HG03039 (cell line): ENCODE measurements around the gene CABLES1.
"Not testable (repeated sequence)": the region's sequence is repeated elsewhere in the genome, so short reads cannot be mapped to it uniquely, and the experiment has no call there.

Source experiments
- ATAC-seq: cut with Tn5 transposase; IDR thresholded peaks from one replicate; pipeline ENCODE4 v1.9.1; 2021; ENCODE audit warnings: mild to moderate bottlenecking, moderate library complexity; ENCODE audit not compliant: unreplicated experiment

Gene CABLES1

DNA sequence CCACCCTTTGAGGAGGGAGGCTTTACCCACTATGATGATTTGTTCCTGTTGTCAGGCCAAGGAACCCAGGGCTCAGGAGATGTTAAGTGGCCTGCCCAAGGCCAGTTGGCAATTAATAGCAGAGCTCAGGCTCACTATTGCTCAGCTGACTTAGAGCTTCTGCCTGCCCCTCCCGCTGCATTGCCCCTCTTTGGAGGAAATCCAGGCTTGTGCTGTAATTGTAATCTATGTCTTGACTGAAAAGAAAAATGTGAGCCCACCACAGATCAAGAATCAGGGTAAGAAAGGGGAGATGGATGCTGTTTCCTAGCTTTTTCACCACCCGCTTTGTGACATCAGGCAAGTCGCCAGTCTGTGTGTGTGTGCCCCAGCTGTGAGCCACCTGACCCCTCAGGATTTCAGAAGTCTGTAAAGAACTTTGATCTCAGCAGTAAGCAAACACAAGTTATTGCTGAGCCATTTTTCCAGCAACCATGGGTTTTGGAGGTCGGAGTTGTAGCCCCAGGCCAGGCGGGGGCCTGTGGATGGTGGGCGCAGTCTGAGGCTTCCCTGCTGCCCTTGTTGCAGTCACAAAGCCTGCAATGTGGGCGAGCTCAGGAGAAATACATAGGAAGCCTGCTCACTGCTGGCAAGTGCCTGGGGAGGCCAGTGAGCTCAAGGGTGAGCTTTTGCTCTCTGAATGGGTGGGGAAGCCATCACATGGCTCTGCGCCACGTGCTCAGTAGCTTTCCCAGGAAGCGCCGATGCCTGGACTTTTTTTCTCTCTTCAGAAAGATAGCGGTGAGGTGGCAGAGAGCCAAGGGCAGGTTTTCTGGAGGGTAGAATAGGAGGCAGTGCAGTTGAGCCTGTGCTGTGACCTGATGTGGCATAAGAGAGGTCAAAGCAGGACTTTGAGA lies 6.1 kb downstream of the CABLES1 start:
- no peak for ATAC-seq

- no peak for ATAC-seq
These were observed 7.1 kb downstream of the CABLES1 start for GRCh38 chr18:23142251-23142929.

GRCh38 chr18:23143016-23143814 lies 7.9 kb downstream of the CABLES1 start:
- no peak for ATAC-seq

- no peak for ATAC-seq
These were observed 8.6 kb downstream of the CABLES1 start for GRCh38 chr18:23143815-23144261.

DNA sequence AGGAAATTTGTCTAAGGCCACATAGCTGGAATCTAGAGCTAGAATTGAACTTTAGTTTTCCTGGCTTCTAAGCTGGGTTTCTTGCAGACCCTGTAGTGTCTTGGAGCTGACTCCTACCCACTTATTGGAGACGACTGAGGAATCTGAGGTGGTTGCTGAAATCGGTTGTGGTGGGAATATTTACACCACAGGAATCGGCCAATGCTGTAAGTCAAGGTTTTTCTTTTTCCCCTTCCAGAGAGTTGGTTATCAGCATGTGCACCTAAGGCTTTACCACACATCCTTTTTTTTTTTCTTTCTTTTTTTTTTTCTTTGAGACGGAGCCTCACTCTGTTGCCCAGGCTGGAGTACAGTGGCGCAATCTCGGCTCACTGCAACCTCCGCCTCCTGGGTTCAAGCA lies 9.4 kb downstream of the CABLES1 start:
- no peak for ATAC-seq

- no peak for ATAC-seq
These were observed 10.3 kb downstream of the CABLES1 start for GRCh38 chr18:23145621-23146020.

DNA sequence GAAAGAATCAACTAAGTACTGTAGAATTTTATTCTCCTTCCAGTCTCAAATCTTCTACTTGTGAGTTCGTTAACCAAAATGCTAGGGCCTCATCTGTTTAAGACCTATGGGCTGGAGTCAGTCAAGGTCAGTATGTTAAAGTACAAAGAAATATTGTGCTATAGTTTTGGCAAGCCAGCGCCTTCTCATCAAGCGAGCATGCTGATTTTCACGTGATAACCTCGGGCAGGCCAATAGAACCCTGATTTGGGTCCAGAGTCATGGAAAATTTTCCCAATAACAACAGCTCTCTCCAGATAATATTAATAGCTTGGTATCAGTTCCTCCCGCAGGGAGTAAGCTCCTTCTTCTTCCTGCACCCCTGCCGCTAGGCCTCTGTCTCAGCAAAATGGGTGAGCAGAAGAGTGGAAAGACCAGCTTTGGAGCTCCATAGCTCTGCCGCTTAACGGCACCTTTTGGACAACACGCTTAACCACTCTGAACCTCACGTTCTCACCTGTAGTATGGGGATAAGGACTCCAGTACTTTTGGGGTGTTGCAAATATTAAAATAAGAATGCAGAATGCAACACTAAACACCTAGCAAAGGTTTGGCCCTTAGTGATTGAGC lies 11.7 kb downstream of the CABLES1 start:
- ATAC-seq = no peak

DNA sequence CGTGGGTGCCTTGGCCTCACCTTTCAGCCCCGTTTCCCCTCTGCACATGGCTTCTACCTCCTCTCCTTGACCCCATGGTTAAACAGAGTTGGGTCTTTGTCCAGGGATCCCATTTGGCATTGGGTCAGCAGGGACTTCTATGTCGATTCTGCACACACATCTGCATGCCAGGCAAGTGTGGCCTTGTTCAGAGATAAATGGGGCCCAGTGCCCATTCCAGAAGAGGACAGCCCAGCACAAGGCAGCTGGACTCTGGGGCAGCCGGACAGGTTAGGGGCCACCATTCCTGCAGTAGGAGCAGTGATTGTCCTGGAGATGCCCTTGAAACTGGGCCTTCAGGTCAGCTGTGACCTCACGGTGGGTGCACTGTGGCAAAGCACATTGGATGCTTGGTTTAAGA lies 13.1 kb downstream of the CABLES1 start:
- ATAC-seq = no peak

DNA sequence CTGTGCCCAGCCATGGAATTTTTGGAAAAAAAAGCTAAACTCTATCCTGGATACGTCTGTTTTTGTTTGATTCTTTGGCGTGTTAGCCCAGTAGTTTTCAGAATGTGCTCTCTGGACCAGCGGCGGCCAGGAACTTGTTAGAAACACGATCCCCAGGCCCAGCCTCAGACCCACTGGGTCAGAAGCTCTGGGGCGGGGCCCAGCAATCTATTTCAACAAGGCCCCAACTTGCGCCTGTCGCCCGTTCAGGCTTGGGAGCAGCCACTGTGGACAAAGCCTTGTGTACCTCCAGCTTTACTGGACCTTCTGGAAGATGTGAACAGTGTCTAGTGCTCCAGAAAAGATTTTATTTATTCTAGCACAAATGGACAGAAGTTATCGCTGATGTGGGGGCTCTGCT lies 14.3 kb downstream of the CABLES1 start:
- no peak for ATAC-seq

GRCh38 chr18:23151414-23152099 lies 16.3 kb downstream of the CABLES1 start:
- ATAC-seq = no peak

GRCh38 chr18:23154030-23154429 lies 18.7 kb downstream of the CABLES1 start:
- no peak for ATAC-seq

DNA sequence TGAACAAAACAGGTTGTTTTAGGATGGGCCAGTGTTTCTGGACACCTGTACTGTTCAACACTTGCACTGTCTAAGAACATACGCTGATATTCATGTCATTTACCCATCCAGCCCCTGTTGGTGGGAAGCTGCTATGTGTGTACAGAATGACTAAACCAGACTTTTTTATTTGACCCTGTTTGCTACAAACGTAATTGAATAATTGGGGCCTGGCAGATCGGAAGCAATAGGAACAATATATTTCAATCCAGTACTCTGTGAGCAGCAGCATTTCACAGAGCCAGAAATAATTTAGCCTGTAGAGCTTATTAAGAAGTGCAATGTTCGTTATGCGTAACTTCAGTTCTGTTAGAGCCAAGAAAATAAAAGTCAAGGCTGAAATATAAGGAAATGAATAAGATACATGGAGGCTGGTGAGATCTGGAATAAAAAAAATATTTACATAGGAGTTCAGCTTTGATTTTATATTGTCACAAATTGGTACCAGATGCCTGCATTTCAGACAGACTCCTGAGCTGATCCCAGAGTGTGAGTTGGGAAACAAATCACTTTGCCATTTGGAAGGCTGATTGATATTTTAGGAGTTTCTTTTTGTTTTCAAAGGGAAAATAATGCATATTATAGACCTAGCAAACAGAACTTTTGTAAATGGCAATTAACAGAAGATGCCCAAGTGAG lies 19.7 kb downstream of the CABLES1 start:
- ATAC-seq = no peak

GRCh38 chr18:23155537-23155936 lies 20.3 kb downstream of the CABLES1 start:
- ATAC-seq = no peak

- no peak for ATAC-seq
These were observed 20.8 kb downstream of the CABLES1 start for GRCh38 chr18:23156134-23156533.

- no peak for ATAC-seq
These were observed 22.8 kb downstream of the CABLES1 start for GRCh38 chr18:23158058-23158457.

- not testable (repeated sequence) for ATAC-seq
These were observed 23.6 kb downstream of the CABLES1 start for GRCh38 chr18:23158884-23159283.

DNA sequence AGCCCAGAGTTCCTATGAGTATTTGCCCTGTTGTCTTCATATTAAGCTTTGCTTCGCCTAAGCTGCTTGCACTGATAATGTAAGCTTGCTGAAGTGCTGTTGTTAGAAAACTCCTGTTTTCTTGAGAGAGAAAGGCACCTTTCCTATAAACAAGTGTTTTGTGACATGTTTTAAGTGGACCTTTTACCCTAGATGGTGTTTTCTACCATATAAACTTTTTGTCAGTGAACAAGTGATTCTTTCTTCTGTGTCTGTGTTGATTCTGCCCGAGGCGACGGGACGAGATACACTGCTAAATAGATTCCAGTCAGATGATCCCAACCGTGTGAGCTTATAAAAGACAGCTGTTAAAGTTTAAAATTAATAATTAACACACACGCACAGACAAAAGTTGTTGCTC lies 24.1 kb downstream of the CABLES1 start:
- no peak for ATAC-seq

GRCh38 chr18:23162473-23162872 lies 27.2 kb downstream of the CABLES1 start:
- ATAC-seq = no peak

DNA sequence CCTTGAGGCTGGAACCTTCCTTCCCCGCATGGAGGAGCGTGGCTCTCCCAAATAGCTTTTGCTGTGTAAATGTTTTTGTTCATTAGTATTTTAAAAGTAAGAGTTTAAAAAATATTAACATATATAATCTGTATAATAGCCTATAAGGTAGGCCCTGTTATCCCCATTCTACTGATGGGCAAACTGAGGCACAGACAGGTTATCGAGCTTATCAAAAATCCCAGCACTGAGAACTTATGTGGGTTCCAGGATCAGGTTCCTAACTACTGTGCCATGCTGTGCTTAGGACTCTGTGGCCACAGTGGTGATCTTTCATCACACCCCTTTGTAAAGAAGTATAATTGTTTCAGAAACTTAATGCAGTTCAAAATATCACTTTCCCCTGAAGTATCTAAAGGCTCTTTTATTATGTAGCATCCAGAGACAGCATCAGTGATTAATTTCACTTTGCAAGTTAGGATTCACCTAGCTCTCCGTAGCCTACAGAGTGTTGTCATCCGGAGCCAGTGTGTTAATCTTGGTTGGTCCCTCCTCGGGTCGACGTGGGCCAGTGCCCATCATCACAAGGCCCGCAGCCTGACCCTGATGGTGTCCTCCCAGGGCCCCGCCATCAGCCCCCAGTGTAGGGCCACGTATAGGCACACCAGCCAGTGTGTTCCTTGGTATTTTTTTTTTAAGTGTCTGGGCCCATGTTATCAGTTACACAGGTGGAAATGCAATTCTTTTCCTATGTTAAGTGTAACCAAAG lies 28.7 kb downstream of the CABLES1 start:
- no peak for ATAC-seq
